Sigmoid colon (tissue), 7 donors: Measurements from ENCODE around the gene SPPL2B. TPM values are rescaled to one million over a fixed set of nuclear protein-coding genes. Genes with fewer than 3 reads are reported as not detected.

ENCODE experiments used
- DNase-seq: peaks from one replicate; pipeline ENCODE4 v3.0.0-alpha.2; 2019
- H3K27ac ChIP-seq, 4 donors: fragments of 200-600 bp; sonication (generic); one replicate each; pipeline ENCODE4 v1.5.1; 2016 to 2019; ENCODE audit warnings: mild to moderate bottlenecking in 1 of 4
- H3K27me3 ChIP-seq, 3 donors: fragments of 200-600 bp; sonication (generic); one replicate each; pipeline ENCODE4 v1.5.1; 2019; ENCODE audit warnings: mild to moderate bottlenecking in 1 of 3
- H3K36me3 ChIP-seq, 4 donors: fragments of 200-600 bp; sonication (generic); one replicate each; pipeline ENCODE4 v1.5.1; 2016 to 2019
- H3K4me1 ChIP-seq, 4 donors: fragments of 200-600 bp; sonication (generic); one replicate each; pipeline ENCODE4 v1.5.1; 2017 to 2019
- H3K4me3 ChIP-seq, 4 donors: fragments of 200-600 bp; sonication (generic); one replicate each; pipeline ENCODE4 v1.5.1; 2017 to 2019; ENCODE audit warnings: mild to moderate bottlenecking in 2 of 4, moderate library complexity in 1 of 4
- H3K9me3 ChIP-seq, 4 donors: fragments of 200-600 bp in 3 of 4; sonication (generic) in 3 of 4; one replicate each; pipeline versions ENCODE4 v1.5.1 to v1.6.1; 2013 to 2019
- EP300 ChIP-seq, 4 donors: sonication (generic); formaldehyde crosslinking; IDR thresholded peaks; one replicate each; pipeline ENCODE4 v1.6.1; 2017; ENCODE audit warnings: antibody characterized with exemption in 4 of 4
- POLR2A ChIP-seq, 2 donors: fragments of 450-650 bp; IDR thresholded peaks; one replicate each; pipeline ENCODE4 v1.6.1; 2016; ENCODE audit warnings: antibody characterized with exemption in 2 of 2, mild to moderate bottlenecking in 2 of 2, moderate library complexity in 2 of 2
- POLR2AphosphoS5 ChIP-seq, 4 donors: sonication (generic); formaldehyde crosslinking; IDR thresholded peaks; one replicate each; pipeline ENCODE4 v1.6.1; 2017; ENCODE audit warnings: antibody characterized with exemption in 4 of 4
- WGBS, 2 donors: extraction: QIAGEN DNeasy Blood & Tissue Kit; methylation state at CpG; one replicate each; pipeline ENCODE4 v1.1.7; 2013; 5-methylcytosine and 5-hydroxymethylcytosine counted together
- intact Hi-C: fragments of 100-400 bp; cut with DNase I; formaldehyde crosslinking; loops from one replicate; pipeline ENCODE4 v1.15.1; 2023
- polyA plus RNA-seq, 3 donors: library from polyadenylated mRNA; stranded (reverse); fragments of 200-250 nt; gene quantifications; one replicate each; pipeline ENCODE4 v1.2.3, GENCODE V29; 2013
- total RNA-seq, 4 donors: library from RNA; depleted of rRNA; stranded (reverse); fragments of >200 nt; gene quantifications; one replicate each; pipeline ENCODE4 v1.1.0, GENCODE V29; 2016
- TF ChIP-seq, protein P1 (sequence below), 4 experiments: fragments of 450-650 bp in 3 of 4; fragments of 200-600 bp in 1 of 4; IDR thresholded peaks; one replicate each; pipeline ENCODE4 v1.5.1; 2016 to 2019; ENCODE audit warnings: antibody characterized with exemption in 4 of 4, mild to moderate bottlenecking in 3 of 4, moderate library complexity in 2 of 4
- donor health status: healthy with polysubstance abuse.
- donor health status: Bipolar disorder and iron deficiency.
- donor health status: healthy.

SPPL2B gene
- total and polyA plus RNA-seq, 7 donors: 6.0 to 145 (median 17.1) TPM

- Histone ChIP-seq H3K4me3 (no peak overlapping the region), H3K36me3 (peaks cover 0 to 48% (median 13%) of the 10 kb centered on the region in 4 donors)
These were observed 10.5 kb downstream of the SPPL2B start for GRCh38 chr19:2338751-2339643.

DNA sequence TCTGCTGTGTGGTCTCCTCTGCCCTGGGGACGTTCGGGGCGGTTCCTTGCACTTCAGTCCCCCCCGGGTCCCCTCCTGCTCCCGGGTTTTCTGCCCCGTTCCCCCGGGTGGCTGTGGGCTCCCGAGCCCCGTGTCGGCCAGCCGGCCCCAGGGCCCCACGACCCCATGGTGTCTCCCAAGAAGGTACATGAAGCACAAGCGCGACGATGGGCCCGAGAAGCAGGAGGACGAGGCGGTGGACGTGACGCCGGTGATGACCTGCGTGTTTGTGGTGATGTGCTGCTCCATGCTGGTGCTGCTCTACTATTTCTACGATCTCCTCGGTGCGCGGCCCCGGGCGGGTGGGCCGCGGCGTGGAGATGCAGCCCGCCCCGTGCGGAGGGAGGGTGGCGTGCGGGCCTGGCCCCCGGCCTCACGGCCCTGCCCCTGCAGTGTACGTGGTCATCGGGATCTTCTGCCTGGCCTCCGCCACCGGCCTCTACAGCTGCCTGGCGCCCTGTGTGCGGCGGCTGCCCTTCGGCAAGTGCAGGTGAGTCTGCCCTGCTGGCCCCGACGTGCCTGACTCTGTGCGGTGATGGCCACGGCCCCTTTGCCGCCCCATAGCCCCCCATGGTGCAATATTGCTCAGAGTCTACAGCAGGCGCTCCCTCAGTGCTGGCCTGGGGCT, 11.3 kb downstream of the SPPL2B start:
- H3K9me3 ChIP-seq: no peaks in the 10 kb centered on the region
- no peaks in the 10 kb centered on the region for H3K27me3 ChIP-seq
- no peak for DNase-seq
- H3K27ac ChIP-seq: no peak overlapping the region
- no peak overlapping the region for H3K4me3 ChIP-seq
- H3K36me3 ChIP-seq: peaks cover 0 to 54% (median 15%) of the 10 kb centered on the region in 4 donors
- intact Hi-C loops: no loop called here
- WGBS, 2 donors: 93 to 95% methylated on average over 52 of the region's 52 CpGs
- no peaks in the 10 kb centered on the region for H3K4me1 ChIP-seq
- TF ChIP-seq EP300 (IDR thresholded peaks at IDR 0.05): no peak
- TF ChIP-seq, protein P1, sequence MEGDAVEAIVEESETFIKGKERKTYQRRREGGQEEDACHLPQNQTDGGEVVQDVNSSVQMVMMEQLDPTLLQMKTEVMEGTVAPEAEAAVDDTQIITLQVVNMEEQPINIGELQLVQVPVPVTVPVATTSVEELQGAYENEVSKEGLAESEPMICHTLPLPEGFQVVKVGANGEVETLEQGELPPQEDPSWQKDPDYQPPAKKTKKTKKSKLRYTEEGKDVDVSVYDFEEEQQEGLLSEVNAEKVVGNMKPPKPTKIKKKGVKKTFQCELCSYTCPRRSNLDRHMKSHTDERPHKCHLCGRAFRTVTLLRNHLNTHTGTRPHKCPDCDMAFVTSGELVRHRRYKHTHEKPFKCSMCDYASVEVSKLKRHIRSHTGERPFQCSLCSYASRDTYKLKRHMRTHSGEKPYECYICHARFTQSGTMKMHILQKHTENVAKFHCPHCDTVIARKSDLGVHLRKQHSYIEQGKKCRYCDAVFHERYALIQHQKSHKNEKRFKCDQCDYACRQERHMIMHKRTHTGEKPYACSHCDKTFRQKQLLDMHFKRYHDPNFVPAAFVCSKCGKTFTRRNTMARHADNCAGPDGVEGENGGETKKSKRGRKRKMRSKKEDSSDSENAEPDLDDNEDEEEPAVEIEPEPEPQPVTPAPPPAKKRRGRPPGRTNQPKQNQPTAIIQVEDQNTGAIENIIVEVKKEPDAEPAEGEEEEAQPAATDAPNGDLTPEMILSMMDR (IDR thresholded peaks at IDR 0.05): no peak
- TF ChIP-seq POLR2AphosphoS5 (IDR thresholded peaks at IDR 0.05): no peak
- no peak for TF ChIP-seq POLR2A (IDR thresholded peaks at IDR 0.05)

More at GRCh38 chr19:2338751-2339643, 10.5 kb downstream of the SPPL2B start:
- TF ChIP-seq EP300 (IDR thresholded peaks at IDR 0.05) (no peak), POLR2A (IDR thresholded peaks at IDR 0.05) (no peak), POLR2AphosphoS5 (IDR thresholded peaks at IDR 0.05) (no peak)
- TF ChIP-seq, protein P1 (IDR thresholded peaks at IDR 0.05): no peak
- Histone ChIP-seq H3K4me1 (peaks cover 0 to 2% (median 0%) of the 10 kb centered on the region in 4 donors), H3K9me3 (no peaks in the 10 kb centered on the region), H3K27ac (no peak overlapping the region), H3K27me3 (no peaks in the 10 kb centered on the region)
- 84 to 91% methylated on average over 54 of the region's 54 CpGs for WGBS, 2 donors
- DNase-seq: no peak
- intact Hi-C loops: no loop called here

DNA sequence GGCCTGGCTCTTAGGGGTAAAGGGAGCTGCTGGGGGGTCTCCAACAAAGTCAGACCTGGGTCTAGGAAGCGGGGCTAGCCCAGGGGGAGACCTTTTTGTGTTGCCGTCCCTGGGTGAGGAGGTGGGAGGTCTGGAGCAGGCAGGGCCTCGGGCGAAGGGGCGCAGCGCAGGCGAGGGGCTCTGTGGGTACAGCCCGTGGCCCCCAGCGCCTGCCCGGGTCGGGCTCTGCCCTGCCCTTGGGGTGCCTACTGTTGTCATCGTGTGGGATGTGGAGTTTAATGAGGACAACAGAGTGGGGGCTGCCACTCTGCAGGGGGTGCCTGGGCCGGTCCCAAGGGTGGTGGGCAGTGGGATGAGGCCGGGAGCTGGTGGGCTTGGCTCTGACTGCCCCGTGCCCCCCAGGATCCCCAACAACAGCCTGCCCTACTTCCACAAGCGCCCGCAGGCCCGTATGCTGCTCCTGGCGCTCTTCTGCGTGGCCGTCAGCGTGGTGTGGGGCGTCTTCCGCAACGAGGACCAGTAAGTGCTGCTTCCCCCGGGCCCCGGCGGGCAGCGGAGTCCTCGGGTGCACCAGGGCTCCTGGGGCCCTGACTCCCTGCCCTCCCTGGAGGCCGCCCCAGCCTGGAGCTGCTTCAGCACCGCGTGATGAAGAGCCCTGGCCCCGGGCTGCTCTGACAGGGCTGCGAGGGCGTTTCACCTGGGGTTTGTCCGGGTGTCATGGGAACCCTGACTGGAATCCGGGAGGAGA, 12.2 kb downstream of the SPPL2B start:
- WGBS, 2 donors: 93 to 94% methylated on average over 38 of the region's 38 CpGs
- Histone ChIP-seq H3K9me3 (no peaks in the 10 kb centered on the region), H3K36me3 (peaks cover 0 to 58% (median 15%) of the 10 kb centered on the region in 4 donors), H3K27me3 (no peaks in the 10 kb centered on the region), H3K27ac (no peak overlapping the region), H3K4me1 (peaks cover 0 to 4% (median 0%) of the 10 kb centered on the region in 4 donors), H3K4me3 (no peak overlapping the region)
- intact Hi-C loops: no loop called here
- DNase-seq: no peak
- TF ChIP-seq EP300 (IDR thresholded peaks at IDR 0.05): no peak
- TF ChIP-seq POLR2AphosphoS5 (IDR thresholded peaks at IDR 0.05): no peak
- no peak for TF ChIP-seq POLR2A (IDR thresholded peaks at IDR 0.05)
- TF ChIP-seq, protein P1 (IDR thresholded peaks at IDR 0.05): no peak

DNA sequence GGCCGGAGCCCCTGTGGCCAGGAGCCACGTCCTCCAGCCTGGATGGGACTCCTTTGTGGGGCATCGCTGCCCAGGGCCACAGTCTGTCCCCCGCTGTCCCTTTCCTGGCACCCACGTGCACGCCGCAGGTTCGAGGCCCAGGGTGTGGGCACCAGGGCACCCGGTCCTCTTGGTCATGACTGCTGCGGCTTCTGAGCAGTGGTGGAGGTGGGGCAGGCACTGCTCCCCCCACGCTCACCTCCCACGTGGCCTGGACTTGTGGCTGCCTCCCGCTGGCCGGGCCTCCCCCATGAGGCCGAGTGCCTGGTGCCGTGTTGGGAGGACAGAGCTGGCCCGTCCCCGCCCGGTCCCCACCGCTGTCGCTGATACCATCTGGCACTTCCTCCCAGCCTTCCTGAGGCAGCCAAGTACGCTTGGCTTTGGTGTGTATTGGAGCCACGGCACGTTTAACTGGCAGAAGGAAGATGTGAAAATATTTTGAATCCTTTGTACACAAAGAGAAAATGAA, 12.8 kb downstream of the SPPL2B start:
- H3K27ac ChIP-seq: no peak overlapping the region

More for the DNA sequence above, 12.8 kb downstream of the SPPL2B start:
- peaks cover 0 to 9% (median 0%) of the 10 kb centered on the region in 4 donors for H3K4me1 ChIP-seq
- WGBS, 2 donors: 64 to 70% methylated on average over 24 of the region's 24 CpGs
- H3K4me3 ChIP-seq: no peak overlapping the region
- peaks cover 0 to 58% (median 15%) of the 10 kb centered on the region in 4 donors for H3K36me3 ChIP-seq
- no peaks in the 10 kb centered on the region for H3K27me3 ChIP-seq
- intact Hi-C loops: no loop called here
- no peak for DNase-seq
- no peaks in the 10 kb centered on the region for H3K9me3 ChIP-seq
- TF ChIP-seq EP300 (IDR thresholded peaks at IDR 0.05) (no peak), POLR2A (IDR thresholded peaks at IDR 0.05) (no peak), POLR2AphosphoS5 (IDR thresholded peaks at IDR 0.05) (no peak)
- TF ChIP-seq, protein P1 (IDR thresholded peaks at IDR 0.05): no peak
